Measurements from ENCODE around the gene DNAJC12. TPM values are rescaled to one million over a fixed set of nuclear protein-coding genes. Genes with fewer than 3 reads are reported as not detected.

The DNAJC12 gene
- total RNA-seq, 3 donors from 2014 or later, result 0.96 to 49.8 (median 19.0) TPM

GRCh38 chr10:67809107-67809506 lies 28.9 kb downstream of the DNAJC12 start:
- Histone ChIP-seq H3K27me3 (no peaks in the 10 kb centered on the region), H3K4me1 (no peaks in the 10 kb centered on the region), H3K4me3 (no peak overlapping the region), H3K9me3 (no peaks in the 10 kb centered on the region), H3K27ac (no peak overlapping the region), H3K36me3 (no peaks in the 10 kb centered on the region)
- TF ChIP-seq CTCF (IDR thresholded peaks at IDR 0.05), result no peak
- no peak for TF ChIP-seq POLR2A (IDR thresholded peaks at IDR 0.05)
- no peak for TF ChIP-seq POLR2AphosphoS5 (IDR thresholded peaks at IDR 0.05)
- intact Hi-C loops (cut with DNase I; ENCODE audit: low total_unique reads), result no loop called here
- no peak for DNase-seq (ENCODE audit: low spot score in 2 of 2)

- no peak for DNase-seq (ENCODE audit: low spot score in 2 of 2)
- no peaks in the 10 kb centered on the region for H3K27me3 ChIP-seq
- H3K36me3 ChIP-seq, result no peaks in the 10 kb centered on the region
- H3K27ac ChIP-seq, result no peak overlapping the region
- no peak overlapping the region for H3K4me3 ChIP-seq
- no peaks in the 10 kb centered on the region for H3K4me1 ChIP-seq
- intact Hi-C loops (cut with DNase I; ENCODE audit: low total_unique reads), result no loop called here
- TF ChIP-seq POLR2A (IDR thresholded peaks at IDR 0.05) (no peak), CTCF (IDR thresholded peaks at IDR 0.05) (no peak), POLR2AphosphoS5 (IDR thresholded peaks at IDR 0.05) (no peak)
- no peaks in the 10 kb centered on the region for H3K9me3 ChIP-seq
Measured at GRCh38 chr10:67808704-67809103, 29.3 kb downstream of the DNAJC12 start.

GRCh38 chr10:67807855-67808456 lies 30.0 kb downstream of the DNAJC12 start:
- no peak overlapping the region for H3K4me3 ChIP-seq
- no peaks in the 10 kb centered on the region for H3K4me1 ChIP-seq
- H3K9me3 ChIP-seq, result no peaks in the 10 kb centered on the region
- H3K27me3 ChIP-seq, result no peaks in the 10 kb centered on the region
- no peak for TF ChIP-seq POLR2AphosphoS5 (IDR thresholded peaks at IDR 0.05)
- TF ChIP-seq POLR2A (IDR thresholded peaks at IDR 0.05), result no peak
- no peak for TF ChIP-seq CTCF (IDR thresholded peaks at IDR 0.05)
- no peak for DNase-seq (ENCODE audit: low spot score in 2 of 2)
- no peak overlapping the region for H3K27ac ChIP-seq
- intact Hi-C loops (cut with DNase I; ENCODE audit: low total_unique reads), result no loop called here
- no peaks in the 10 kb centered on the region for H3K36me3 ChIP-seq

GRCh38 chr10:67804395-67804678 lies 33.7 kb downstream of the DNAJC12 start:
- no peaks in the 10 kb centered on the region for H3K9me3 ChIP-seq
- TF ChIP-seq POLR2AphosphoS5 (IDR thresholded peaks at IDR 0.05), result no peak
- TF ChIP-seq POLR2A (IDR thresholded peaks at IDR 0.05), result no peak
- no peak for TF ChIP-seq CTCF (IDR thresholded peaks at IDR 0.05)
- H3K27me3 ChIP-seq, result no peaks in the 10 kb centered on the region
- H3K4me1 ChIP-seq, result no peaks in the 10 kb centered on the region
- no peak for DNase-seq (ENCODE audit: low spot score in 2 of 2)
- no peak overlapping the region for H3K4me3 ChIP-seq
- intact Hi-C loops (cut with DNase I; ENCODE audit: low total_unique reads), result no loop called here
- no peaks in the 10 kb centered on the region for H3K36me3 ChIP-seq
- H3K27ac ChIP-seq, result no peak overlapping the region

GRCh38 chr10:67803588-67804394 lies 34.2 kb downstream of the DNAJC12 start:
- H3K36me3 ChIP-seq, result no peaks in the 10 kb centered on the region
- no peak overlapping the region for H3K4me3 ChIP-seq
- no peaks in the 10 kb centered on the region for H3K9me3 ChIP-seq
- DNase-seq (ENCODE audit: low spot score in 2 of 2), result no peak
- H3K4me1 ChIP-seq, result no peaks in the 10 kb centered on the region
- intact Hi-C loops (cut with DNase I; ENCODE audit: low total_unique reads), result no loop called here
- TF ChIP-seq POLR2AphosphoS5 (IDR thresholded peaks at IDR 0.05) (no peak), POLR2A (IDR thresholded peaks at IDR 0.05) (no peak), CTCF (IDR thresholded peaks at IDR 0.05) (no peak)
- H3K27me3 ChIP-seq, result no peaks in the 10 kb centered on the region
- no peak overlapping the region for H3K27ac ChIP-seq
